Measurements from ENCODE around the gene STX16.
"Not testable (repeated sequence)": the region's sequence is repeated elsewhere in the genome, so short reads cannot be mapped to it uniquely, and the experiment has no call there.

STX16 gene

GRCh38 chr20:58713801-58714339, 62.8 kb downstream of the STX16 start:
- DNase-seq: no peak

- no peak for DNase-seq
Measured at GRCh38 chr20:58714340-58714922, 63.3 kb downstream of the STX16 start.

GRCh38 chr20:58714923-58715351, 63.9 kb downstream of the STX16 start:
- DNase-seq: no peak

- no peak for DNase-seq
Measured at GRCh38 chr20:58715391-58715800, 64.3 kb downstream of the STX16 start.

GRCh38 chr20:58715801-58716475, 64.9 kb downstream of the STX16 start:
- DNase-seq: no peak

- no peak for DNase-seq
Measured at GRCh38 chr20:58716476-58717277, 65.6 kb downstream of the STX16 start.

- DNase-seq: no peak
Measured at GRCh38 chr20:58717278-58718091, 66.4 kb downstream of the STX16 start.

- DNase-seq: no peak
Measured at GRCh38 chr20:58718121-58718563, 67.1 kb downstream of the STX16 start.

- no peak for DNase-seq
Measured at GRCh38 chr20:58718729-58719128, 67.6 kb downstream of the STX16 start.

GRCh38 chr20:58719258-58719657, 68.2 kb downstream of the STX16 start:
- DNase-seq: no peak

- no peak for DNase-seq
Measured at GRCh38 chr20:58719971-58720371, 68.9 kb downstream of the STX16 start.

- no peak for DNase-seq
Measured at GRCh38 chr20:58720890-58721289, 69.8 kb downstream of the STX16 start.

- no peak for DNase-seq
Measured at GRCh38 chr20:58721951-58722778, 71.1 kb downstream of the STX16 start.

GRCh38 chr20:58722877-58723627, 72.0 kb downstream of the STX16 start:
- DNase-seq: no peak

GRCh38 chr20:58723628-58723984, 72.5 kb downstream of the STX16 start:
- no peak for DNase-seq

GRCh38 chr20:58726156-58726555, 75.1 kb downstream of the STX16 start:
- not testable (repeated sequence) for DNase-seq
